Embryonic facial prominence (tissue), 1 donor: Measurements from ENCODE around the gene MED16.

Source experiments
- DNase-seq: peaks from one replicate; pipeline ENCODE4 v3.0.0-alpha.2; 2016; ENCODE audit errors: extremely low spot score

The MED16 gene

DNA sequence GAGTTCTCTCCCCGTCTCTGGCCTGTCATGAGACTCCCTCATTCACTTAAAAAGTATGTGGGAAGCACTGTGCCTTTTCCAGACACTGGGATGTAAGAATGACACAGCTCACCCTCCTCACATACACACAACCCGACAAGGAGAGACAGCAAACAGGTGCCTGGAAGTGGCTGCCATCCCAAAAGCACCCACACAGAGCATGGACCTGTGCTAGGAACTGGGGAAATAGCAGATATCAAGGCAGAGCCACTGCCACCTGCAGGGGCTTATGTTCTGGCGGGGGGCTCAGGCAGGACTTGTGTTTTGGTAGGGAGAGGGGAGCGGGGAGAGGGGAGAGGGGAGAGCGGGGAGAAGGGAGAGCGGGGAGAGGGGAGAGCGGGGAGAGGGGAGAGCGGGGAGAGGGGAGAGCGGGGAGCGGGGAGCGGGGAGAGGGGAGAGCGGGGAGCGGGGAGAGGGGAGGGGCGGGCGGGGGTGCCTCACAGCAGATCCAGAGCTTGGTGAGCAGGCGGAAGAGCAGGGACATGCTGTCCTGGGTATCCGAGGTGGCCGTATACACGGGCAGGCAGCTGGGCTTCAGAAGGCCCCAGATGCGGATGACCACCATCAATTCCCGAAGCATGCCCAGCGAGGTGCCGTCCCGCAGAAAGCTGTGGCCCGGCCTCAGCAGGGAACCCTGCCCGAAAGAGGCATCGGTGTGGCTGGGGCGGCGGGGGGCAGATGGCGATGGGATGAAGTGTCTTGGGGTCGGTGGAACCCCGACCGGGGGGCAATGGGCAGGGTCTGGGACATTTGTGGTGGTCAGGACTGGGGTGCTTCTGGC is 21.3 kb downstream of the MED16 start:
- DNase-seq, result no peak

DNA sequence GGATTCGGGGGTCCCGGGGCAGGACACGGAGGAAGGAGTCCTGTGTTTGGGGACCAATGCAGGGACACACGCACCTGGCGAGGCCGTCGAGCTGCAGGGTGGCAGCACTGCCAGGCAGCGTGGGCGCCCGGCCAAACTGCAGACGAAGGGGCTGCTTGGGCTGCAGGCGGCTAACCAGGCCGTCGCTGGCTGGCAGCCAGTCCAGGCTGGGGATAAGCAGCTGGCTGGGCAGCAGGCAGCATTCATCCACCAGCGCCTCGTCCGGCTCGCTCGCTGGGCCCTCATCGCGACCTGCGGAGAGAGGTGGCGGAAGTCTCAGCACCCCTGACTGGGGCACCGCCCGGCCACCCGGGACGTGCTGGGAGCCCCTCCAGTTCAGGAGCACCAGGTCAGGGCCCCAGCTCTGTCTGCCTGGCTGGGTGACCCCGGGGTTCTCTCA is 22.0 kb downstream of the MED16 start:
- no peak for DNase-seq

DNA sequence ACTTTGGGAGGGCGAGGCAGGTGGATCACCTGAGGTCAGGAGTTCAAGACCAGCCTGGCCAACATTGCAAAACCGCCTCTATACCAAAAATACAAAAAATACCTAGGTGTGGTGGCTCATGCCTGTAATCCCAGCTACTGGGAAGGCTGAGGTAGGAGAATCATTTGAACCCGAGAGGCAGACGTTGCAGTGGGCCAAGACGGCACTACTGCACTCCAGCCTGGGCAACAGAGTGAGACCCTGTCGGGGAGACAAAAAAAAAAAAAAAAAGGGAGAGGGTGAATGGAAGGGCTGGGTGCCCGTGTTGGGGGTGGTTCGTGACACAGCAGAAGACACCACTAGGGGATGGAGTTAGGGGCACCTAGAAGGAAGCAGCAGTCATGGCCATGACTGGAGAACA is 22.7 kb downstream of the MED16 start:
- DNase-seq, result no peak

DNA sequence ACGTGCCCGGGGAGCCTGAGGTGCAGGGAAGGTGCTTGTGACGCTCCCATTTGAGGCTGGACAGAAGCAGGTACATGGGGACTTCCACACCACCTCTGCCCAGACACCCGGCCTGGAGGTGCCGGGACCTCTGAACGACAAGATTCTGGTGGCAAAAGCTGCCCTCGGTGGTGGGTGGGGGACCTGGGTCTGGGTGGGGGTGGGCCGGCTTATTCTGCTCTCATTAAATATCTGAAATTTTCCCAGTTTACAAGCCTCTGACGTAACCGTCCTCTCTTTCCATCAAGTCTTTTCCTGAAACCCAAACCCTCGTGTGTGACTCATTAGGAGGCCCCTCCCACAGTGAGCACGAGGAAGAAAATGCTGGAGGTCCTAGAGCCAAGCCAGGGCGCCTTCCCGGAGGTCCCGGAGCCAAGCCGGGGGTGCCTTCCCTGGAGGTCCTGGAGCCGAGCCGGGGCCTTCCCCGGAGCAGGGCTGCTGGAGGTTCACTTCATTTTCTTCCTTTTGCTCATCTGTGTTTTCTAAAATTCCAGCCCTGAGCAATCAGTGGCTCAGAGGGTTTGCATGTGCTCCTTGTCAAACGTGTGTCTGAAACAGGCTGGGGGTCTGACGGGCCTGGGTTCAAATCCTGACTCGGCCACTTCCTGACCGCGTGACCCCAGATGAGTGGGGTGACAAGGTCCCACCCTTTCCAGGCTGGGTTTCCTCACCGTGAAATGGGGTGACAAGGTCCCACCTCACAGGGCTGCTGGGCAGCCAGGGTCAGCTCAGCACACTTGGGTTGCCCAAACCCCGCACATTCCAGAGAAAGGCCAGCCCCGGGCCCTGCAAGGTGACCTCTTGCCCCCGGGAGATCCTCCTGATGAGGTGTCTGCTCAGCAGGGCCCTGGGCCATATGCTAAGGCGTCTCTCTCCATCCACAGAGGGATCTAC is 23.5 kb downstream of the MED16 start:
- DNase-seq, result no peak

DNA sequence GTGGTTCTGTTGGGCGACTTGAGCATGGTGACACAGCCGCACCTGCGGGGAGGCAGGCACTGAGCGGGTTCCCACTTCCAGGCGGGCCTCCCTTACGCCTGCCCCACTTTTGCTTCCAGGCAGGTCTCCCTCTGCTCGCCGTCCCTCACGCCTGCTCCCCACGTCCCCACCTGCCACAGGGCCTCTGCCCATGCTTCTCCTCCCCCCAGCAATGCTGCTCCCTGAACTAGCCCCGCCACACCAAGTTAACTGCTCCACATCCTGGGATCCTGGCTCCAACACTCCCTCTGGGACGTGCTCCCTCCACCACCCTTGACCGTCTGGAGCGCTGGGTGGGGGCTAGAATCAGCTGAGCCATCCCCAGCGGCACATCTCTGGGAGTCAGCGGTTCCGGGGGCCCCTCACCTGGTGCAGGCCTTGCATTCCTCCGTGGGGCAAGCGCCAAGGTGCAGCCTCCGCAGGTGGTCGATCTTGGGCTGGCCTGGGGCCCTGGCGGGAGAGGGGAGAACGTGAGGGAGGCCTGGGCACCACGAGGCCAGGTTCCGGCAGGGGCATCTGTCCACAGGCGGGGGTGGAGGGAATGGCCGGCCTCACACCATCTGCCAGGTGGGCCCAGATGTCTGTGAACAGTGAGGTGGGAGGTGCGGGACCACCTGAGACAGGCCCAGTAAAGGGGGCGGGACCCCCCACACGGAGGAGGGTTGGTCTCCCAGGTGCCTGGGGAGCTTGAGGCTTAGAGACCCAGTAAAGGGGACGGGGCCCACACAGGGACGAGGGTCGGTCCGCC is 24.3 kb downstream of the MED16 start:
- DNase-seq, result no peak

DNA sequence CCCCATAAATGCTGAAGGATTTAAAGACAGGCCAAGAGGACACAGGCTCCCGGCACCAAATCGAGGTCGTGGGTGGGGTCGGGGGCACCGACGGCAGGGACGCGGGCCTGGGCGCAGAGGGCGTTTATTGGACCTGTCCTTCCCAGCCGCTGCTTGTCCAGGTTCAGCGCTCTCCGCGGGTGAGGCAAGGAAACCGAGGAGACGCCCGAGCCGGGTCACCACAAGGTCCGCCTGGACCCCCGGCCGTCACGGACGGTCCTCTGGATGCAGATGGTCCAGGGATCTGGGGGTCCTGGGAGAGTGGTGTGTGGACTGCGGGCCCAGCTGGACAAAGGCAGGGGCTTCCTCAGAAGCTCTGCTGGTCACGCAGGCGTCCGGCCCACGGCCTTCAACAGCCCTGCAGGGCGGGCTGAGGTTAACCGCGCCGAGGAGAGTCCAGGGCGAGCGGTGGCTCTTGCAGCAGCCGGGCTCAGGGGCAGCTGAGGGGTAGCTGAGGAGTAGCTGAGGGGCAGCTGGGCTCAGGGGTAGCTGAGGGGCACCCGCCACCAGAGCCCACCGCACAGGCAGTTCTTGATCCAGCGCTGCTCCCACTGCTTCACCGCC is 25.0 kb downstream of the MED16 start:
- DNase-seq, result no peak

DNA sequence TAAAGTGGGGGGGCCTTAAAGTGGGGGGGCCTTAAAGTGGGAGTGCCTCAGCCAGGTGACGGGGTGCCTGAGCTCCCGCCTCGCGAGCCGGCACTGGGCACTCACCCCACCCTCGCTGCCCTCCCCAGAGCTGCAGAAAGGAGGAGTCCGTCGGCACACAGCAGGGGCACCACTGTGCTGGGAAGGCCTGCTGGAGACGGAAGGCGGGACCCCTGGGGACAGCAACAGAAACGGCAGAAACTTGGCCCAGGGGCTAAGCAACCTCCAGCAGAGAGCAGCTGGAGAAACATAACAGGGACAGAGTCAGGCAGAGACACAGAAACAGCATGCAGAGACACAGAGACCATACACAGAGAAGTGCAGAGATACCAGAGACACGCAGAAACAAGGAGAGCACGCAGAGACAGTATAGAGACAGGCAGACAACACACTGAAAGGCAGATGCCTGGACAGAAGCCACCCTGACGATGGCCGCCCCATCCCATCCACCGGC is 25.6 kb downstream of the MED16 start:
- DNase-seq, result no peak

DNA sequence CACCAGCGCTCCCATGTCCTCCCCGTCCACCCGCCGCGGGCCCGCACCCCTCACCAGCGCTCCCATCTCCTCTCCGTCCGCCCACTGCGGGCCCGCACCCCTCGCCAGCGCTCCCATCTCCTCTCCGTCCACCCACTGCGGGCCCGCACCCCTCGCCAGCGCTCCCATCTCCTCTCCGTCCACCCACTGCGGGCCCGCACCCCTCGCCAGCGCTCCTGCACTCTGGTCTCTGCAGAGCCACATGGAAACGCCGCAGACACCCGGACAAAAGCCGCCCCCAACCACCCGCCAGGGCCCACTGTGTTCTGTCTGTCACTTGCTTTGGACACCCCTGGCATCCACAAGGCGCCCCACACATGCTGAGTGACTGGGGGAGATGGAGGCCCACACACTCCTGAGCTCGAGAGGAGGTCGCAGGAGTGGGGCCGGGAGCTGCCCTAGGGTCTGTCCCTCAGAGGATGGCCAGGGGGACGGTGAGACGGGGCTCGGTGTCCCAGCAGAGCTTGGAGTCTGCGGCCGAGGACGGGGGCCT is 26.2 kb downstream of the MED16 start:
- DNase-seq, result no peak

DNA sequence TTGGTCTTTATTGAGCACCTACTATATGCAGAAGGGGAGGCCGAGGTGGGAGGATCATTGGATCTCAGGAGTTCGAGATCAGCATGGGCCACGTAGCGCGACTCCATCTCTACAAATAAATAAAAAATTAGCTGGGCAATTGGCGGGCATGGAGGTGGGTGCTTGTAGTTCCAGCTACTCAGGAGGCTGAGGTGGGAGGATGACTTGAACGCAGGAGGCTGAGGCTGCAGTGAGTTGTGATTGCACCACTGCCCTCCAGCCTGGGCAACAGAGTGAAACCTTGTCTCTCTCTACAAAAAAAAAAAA is 29.7 kb downstream of the MED16 start:
- no peak for DNase-seq

DNA sequence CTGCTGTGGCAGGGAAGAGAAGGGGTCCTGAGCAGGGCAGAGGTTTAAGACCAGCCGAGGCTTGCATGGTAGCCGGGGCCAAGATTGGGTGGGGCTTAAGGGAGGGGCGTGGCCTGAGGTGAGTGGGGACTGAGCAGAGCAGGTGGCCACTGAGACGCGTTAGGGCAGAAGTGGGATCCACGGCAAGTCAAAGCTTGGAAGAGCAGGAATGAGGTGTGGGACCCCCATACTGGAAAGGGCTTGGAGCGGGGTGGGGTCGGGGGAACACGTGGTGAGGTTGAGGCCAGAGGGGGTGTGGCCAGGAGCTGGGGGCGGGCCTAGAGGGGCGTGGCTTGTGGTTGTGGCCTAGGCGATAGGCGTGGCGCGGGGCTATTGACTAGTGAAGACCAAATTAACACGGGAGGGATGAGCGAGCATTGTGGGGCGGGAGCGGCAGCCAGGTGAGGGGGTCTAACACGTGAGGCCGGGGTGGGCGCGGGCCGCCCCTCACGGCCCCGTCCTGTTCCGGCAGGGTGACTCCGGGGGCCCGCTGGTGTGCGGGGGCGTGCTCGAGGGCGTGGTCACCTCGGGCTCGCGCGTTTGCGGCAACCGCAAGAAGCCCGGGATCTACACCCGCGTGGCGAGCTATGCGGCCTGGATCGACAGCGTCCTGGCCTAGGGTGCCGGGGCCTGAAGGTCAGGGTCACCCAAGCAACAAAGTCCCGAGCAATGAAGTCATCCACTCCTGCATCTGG is 30.2 kb downstream of the MED16 start:
- no peak for DNase-seq

DNA sequence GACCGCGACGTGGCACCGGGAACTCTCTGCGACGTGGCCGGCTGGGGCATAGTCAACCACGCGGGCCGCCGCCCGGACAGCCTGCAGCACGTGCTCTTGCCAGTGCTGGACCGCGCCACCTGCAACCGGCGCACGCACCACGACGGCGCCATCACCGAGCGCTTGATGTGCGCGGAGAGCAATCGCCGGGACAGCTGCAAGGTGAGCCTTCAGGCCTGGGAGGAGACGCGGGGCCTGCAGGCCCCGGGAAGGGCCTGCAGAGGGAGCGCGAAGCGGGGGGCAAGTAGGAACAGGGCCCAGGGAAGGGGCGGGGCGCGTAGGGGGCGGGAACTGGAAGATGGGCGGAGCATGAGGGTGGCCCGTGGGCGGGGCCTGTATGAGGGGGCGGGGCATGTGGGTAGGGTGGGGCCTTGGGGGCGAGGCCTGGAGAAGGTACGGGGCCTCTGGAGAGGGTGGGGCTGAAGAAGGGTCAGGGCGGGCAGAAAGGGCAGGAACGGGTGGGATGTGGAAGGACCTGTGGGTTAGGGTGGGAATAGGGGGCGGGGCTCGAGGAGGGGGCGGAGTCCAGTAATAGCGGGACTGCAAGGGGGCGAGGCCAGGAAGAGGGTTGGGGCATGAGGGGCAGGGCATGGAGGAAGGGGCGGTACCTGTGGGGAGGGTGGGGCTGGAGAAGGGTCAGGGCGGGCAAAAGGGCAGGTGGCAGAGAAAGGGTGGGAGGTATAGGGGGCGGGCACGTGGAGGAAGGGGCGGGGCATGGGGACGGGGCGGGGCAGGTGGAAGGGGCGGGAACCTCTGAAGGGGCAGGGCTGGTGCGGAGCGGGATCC is 31.0 kb downstream of the MED16 start:
- DNase-seq, result no peak

DNA sequence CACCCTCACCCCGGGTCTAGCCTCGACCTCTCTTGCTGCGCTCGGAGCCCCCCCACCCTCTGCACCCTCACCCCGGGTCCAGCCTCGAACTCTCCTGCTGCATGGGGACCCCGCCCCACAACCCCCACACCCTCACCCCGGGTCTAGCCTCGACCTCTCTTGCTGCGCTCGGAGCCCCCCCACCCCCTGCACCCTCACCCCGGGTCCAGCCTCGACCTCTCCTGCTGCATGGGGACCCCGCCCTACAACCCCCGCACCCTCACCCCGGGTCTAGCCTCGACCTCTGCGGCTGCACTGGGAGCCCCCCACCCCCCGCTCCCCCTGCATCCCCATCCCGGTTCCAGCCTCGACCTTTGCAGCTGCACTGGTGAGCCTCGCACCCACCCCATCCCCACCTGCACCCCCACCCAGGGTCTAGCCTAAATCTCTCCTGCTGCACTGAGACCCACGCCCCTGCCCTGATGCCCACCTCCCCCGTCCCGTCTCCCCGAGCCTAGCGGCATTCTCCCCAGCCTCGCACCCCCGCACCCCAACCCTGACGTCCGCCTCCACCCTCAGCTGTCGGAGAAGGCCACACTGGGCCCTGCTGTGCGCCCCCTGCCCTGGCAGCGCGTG is 31.7 kb downstream of the MED16 start:
- DNase-seq, result no peak

DNA sequence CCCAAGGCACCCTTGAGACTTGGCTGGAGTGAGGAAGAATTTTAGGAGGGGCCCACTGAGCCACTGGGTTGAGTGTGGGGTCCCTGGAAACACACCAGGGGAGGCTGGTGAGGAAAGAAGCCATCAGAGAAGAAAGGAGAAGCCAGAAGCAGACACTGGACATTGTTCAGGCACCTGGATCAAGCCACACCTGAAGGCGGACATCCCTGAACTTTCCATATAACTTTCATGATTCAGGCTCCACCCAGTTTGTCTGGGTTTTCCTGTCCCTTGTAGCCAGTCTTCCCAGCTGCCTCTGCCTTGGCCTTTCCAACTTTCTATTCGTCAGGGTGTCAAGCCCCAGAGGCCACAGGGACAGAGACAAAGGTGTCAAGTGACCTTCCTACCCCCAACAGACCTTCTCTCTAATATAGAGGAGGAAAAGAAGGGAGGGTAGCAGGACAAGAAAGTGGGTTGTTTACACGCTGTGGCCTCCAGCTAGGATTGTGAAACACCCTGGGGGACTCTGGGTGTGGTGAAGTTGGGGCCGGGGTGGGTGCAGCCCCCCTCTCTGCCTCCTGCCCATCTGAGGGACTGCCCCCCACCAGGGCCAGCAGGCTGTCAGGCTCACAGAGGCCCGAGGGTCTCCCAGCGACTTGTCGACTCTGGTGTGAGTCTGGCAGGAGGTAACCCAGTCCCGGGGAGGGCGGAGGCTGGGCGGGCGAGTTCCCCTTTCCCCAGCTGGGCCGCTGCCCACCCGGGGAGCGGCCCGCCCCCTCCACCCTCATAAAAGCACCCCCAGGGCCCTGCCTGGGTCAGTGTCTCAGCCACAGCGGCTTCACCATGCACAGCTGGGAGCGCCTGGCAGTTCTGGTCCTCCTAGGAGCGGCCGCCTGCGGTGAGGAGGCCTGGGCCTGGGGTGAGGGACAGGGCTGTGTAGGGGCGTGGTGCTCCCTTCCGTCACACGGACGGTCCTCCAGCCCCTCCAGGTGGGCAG is 33.8 kb downstream of the MED16 start, which contains the start of gene CFD:
Gene CFD (plus strand): TSS at position 797 of the 976 bp plus-strand sequence. CDS start 26 bp downstream, at position 823.
- no peak for DNase-seq

DNA sequence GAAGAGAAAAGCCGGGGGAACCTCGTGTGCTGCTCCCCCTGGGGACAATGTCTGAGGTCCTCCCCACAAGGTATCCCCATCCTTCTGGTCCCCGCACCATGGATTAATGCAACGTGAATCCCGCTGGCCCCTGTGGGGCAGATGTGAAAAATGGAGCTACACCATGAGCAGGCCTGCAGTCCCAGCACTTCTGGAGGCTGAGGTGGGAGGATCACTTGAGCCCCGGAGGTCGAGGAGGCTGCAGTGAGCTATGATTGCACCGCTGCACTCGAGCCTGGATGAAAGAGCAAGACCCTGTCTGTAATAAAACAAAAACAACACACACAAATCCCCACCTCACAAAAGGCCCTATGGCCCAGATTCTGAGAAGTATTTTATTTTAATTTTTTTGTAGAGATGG is 34.7 kb downstream of the MED16 start:
- DNase-seq, result no peak

DNA sequence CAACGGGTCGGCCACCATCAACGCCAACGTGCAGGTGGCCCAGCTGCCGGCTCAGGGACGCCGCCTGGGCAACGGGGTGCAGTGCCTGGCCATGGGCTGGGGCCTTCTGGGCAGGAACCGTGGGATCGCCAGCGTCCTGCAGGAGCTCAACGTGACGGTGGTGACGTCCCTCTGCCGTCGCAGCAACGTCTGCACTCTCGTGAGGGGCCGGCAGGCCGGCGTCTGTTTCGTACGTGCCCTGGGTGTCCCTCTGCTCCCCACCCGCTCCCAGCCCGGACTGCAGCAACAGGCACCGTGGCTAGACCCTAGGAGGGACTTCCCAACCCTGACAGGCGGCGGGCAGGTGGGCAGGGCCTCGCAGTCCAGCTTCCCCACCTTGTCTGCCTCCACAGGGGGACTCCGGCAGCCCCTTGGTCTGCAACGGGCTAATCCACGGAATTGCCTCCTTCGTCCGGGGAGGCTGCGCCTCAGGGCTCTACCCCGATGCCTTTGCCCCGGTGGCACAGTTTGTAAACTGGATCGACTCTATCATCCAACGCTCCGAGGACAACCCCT is 37.3 kb downstream of the MED16 start:
- DNase-seq, result no peak

DNA sequence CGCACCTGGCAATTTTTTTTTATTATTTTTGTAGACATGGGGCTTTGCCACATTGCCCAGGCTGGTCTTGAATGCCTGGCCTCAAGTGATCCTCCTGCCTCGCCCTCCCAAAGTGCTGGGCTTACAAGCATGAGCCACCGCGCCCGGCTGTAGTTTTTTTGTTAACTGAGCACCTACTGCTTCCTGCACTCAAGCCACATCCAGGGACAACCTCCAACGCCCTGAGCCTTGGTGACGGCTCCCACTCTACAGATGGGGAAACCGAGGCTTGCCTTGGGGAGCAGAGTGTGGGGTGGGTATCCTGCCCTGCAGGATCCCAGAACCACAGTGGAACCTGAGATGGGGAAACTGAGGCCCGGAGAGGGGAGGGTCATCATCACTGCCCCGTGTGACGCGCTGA is 37.8 kb downstream of the MED16 start:
- no peak for DNase-seq

DNA sequence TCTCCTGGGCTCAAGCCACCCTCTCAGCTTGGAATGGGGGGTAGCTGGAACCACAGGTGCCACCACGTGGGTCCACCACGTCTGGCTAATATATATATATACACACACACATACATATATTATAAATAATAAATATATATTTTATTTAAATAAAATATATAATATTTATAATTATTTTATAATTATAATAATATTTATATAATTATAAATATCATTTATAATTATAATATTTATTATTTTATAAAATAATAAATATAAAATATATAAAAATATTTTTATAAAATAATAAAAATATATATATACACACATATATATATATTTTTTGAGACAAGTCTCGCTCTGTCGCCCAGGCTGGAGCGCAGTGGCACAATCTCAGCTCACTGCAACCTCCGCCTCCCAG is 38.4 kb downstream of the MED16 start:
- DNase-seq, result no peak
